Adrenal gland (tissue), 5 donors: Measurements from ENCODE around the gene ARHGEF3.

Source experiments
- CTCF ChIP-seq, 6 experiments: fragments of 450-650 bp in 4 of 6; fragments of 200-600 bp in 2 of 6; sonication (generic) in 1 of 6; IDR thresholded peaks; 1 replicate in 5 of 6; 2 replicates in 1 of 6; pipeline versions ENCODE4 v1.5.1 to v1.8.0; 2016 to 2021; ENCODE audit warnings: antibody characterized with exemption in 6 of 6, mild to moderate bottlenecking in 2 of 6, moderate library complexity in 1 of 6
- POLR2A ChIP-seq, 2 donors: fragments of 450-650 bp; IDR thresholded peaks; one replicate each; pipeline ENCODE4 v1.6.1; 2017; ENCODE audit warnings: antibody characterized with exemption in 2 of 2, mild to moderate bottlenecking in 2 of 2, moderate library complexity in 1 of 2
- donor health status: DM: no; HTN: no; CAD: no.

- TF ChIP-seq POLR2A (IDR thresholded peaks at IDR 0.05) = no peak
- no peak for TF ChIP-seq CTCF (IDR thresholded peaks at IDR 0.05)
Observed at GRCh38 chr3:56836276-56837163, 34.8 kb upstream of the ARHGEF3 start.
